ENCODE data around the gene TTLL11. TPM values are rescaled to one million over a fixed set of nuclear protein-coding genes. Genes with fewer than 3 reads are reported as not detected.

The TTLL11 gene
- total RNA-seq, 1 donor from 2014 or later, result 23.9 TPM

DNA sequence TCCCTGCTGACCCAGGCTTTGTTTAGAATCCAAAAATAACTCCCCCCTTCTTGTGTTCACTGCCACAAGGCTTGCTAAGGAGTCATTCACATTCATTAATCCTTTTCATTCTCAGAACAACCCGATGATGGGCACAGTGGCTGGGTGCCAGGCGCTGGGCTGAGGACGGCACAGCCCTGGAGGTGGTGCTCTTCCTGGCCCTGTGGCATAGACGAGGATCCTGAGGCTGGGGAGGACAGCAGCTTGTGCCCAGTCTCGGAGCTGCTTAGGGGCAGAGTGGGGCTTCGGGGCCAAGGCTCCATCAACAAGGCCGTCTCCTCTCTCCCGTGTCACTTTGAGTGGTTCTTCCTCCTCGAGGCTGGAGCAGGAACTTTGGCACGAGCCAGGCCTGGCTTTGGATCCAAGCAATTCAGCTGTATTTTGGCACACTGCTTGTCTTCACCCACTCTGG lies 166.7 kb downstream of the TTLL11 start:
- no peak for DNase-seq
- H3K4me1 Mint-ChIP-seq (ENCODE audit: low read depth, unreplicated experiment), result peaks cover 4% of the 10 kb centered on the region

GRCh38 chr9:121925935-121926334 lies 167.2 kb downstream of the TTLL11 start:
- H3K9me3 Mint-ChIP-seq (ENCODE audit: unreplicated experiment), result peaks cover 4% of the 10 kb centered on the region
- no peaks in the 10 kb centered on the region for H3K36me3 Mint-ChIP-seq (ENCODE audit: unreplicated experiment)
- TF ChIP-seq, protein P1, sequence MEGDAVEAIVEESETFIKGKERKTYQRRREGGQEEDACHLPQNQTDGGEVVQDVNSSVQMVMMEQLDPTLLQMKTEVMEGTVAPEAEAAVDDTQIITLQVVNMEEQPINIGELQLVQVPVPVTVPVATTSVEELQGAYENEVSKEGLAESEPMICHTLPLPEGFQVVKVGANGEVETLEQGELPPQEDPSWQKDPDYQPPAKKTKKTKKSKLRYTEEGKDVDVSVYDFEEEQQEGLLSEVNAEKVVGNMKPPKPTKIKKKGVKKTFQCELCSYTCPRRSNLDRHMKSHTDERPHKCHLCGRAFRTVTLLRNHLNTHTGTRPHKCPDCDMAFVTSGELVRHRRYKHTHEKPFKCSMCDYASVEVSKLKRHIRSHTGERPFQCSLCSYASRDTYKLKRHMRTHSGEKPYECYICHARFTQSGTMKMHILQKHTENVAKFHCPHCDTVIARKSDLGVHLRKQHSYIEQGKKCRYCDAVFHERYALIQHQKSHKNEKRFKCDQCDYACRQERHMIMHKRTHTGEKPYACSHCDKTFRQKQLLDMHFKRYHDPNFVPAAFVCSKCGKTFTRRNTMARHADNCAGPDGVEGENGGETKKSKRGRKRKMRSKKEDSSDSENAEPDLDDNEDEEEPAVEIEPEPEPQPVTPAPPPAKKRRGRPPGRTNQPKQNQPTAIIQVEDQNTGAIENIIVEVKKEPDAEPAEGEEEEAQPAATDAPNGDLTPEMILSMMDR (IDR thresholded peaks at IDR 0.05; ENCODE audit: partially characterized antibody, unreplicated experiment), result no peak
- no peak overlapping the region for H3K27ac Mint-ChIP-seq (ENCODE audit: unreplicated experiment)
- peaks cover 4% of the 10 kb centered on the region for H3K4me1 Mint-ChIP-seq (ENCODE audit: low read depth, unreplicated experiment)
- no peak overlapping the region for H3K4me3 Mint-ChIP-seq (ENCODE audit: unreplicated experiment)
- peaks cover 4% of the 10 kb centered on the region for H3K27me3 Mint-ChIP-seq (ENCODE audit: unreplicated experiment)
- DNase-seq, result no peak

More for the DNA sequence above, 166.7 kb downstream of the TTLL11 start:
- TF ChIP-seq, protein P1 (IDR thresholded peaks at IDR 0.05; ENCODE audit: partially characterized antibody, unreplicated experiment), result no peak
- peaks cover 4% of the 10 kb centered on the region for H3K27me3 Mint-ChIP-seq (ENCODE audit: unreplicated experiment)
- H3K4me3 Mint-ChIP-seq (ENCODE audit: unreplicated experiment), result no peak overlapping the region
- H3K36me3 Mint-ChIP-seq (ENCODE audit: unreplicated experiment), result no peaks in the 10 kb centered on the region
- H3K9me3 Mint-ChIP-seq (ENCODE audit: unreplicated experiment), result peaks cover 4% of the 10 kb centered on the region
- no peak overlapping the region for H3K27ac Mint-ChIP-seq (ENCODE audit: unreplicated experiment)

DNA sequence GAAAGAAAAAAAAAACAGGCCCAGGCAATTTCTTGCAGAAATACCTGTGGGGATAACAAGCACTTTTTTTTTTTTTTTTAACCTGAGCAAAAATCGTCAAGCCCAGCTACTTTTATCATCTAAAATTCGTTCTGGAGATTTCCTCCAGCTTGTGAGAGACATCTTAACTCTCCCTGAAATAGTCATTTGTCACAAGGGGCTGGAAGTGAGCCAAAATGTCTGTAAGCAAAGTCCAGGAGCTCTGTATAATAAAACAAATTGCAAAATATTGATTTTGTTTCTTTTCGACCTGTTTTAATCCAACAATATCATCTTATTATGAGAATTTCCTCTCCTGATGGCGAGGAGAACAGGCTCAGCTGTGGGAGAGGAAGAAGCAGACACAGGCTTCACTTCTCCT lies 168.4 kb downstream of the TTLL11 start:
- DNase-seq, result no peak
- TF ChIP-seq, protein P1 (IDR thresholded peaks at IDR 0.05; ENCODE audit: partially characterized antibody, unreplicated experiment), result no peak
- H3K4me3 Mint-ChIP-seq (ENCODE audit: unreplicated experiment), result no peak overlapping the region
- H3K27me3 Mint-ChIP-seq (ENCODE audit: unreplicated experiment), result peaks cover 4% of the 10 kb centered on the region
- no peak overlapping the region for H3K27ac Mint-ChIP-seq (ENCODE audit: unreplicated experiment)
- peaks cover 4% of the 10 kb centered on the region for H3K9me3 Mint-ChIP-seq (ENCODE audit: unreplicated experiment)
- H3K36me3 Mint-ChIP-seq (ENCODE audit: unreplicated experiment), result no peaks in the 10 kb centered on the region
- peaks cover 4% of the 10 kb centered on the region for H3K4me1 Mint-ChIP-seq (ENCODE audit: low read depth, unreplicated experiment)

- no peak for DNase-seq
- Mint-ChIP-seq H3K27me3 (ENCODE audit: unreplicated experiment) (no peaks in the 10 kb centered on the region), H3K36me3 (ENCODE audit: unreplicated experiment) (no peaks in the 10 kb centered on the region), H3K4me1 (ENCODE audit: low read depth, unreplicated experiment) (peaks cover 7% of the 10 kb centered on the region), H3K9me3 (ENCODE audit: unreplicated experiment) (peaks cover 4% of the 10 kb centered on the region), H3K27ac (ENCODE audit: unreplicated experiment) (no peak overlapping the region), H3K4me3 (ENCODE audit: unreplicated experiment) (no peak overlapping the region)
- TF ChIP-seq, protein P1 (IDR thresholded peaks at IDR 0.05; ENCODE audit: partially characterized antibody, unreplicated experiment), result no peak
Measured at GRCh38 chr9:121921444-121921843, 171.7 kb downstream of the TTLL11 start.

- Mint-ChIP-seq H3K4me1 (ENCODE audit: low read depth, unreplicated experiment) (peaks cover 4% of the 10 kb centered on the region), H3K36me3 (ENCODE audit: unreplicated experiment) (no peaks in the 10 kb centered on the region), H3K27ac (ENCODE audit: unreplicated experiment) (no peak overlapping the region), H3K27me3 (ENCODE audit: unreplicated experiment) (no peaks in the 10 kb centered on the region), H3K4me3 (ENCODE audit: unreplicated experiment) (no peak overlapping the region), H3K9me3 (ENCODE audit: unreplicated experiment) (peaks cover 1% of the 10 kb centered on the region)
- TF ChIP-seq, protein P1 (IDR thresholded peaks at IDR 0.05; ENCODE audit: partially characterized antibody, unreplicated experiment), result no peak
- no peak for DNase-seq
Measured at GRCh38 chr9:121917375-121918335, 175.5 kb downstream of the TTLL11 start.

Measured in glutamatergic neuron (in vitro differentiated cells).